Mesendoderm (in vitro differentiated cells): ENCODE measurements around the gene RNF130.
A peak's percentile ranks its signal among the peaks of the same experiment; 100 is the strongest.

ENCODE experiments used
- DNase-seq: peaks from one replicate; pipeline ENCODE4 v3.0.0; 2013
- H2AK5ac ChIP-seq: 2 replicates; pipeline ENCODE4 v1.6.1; 2013; ENCODE audit warnings: low read length, inconsistent platforms
- H2BK120ac ChIP-seq: 2 replicates; pipeline ENCODE4 v1.6.1; 2013; ENCODE audit warnings: low read depth, mild to moderate bottlenecking, low read length, moderate library complexity, mixed read lengths
- H2BK15ac ChIP-seq: replicated peaks from 2 replicates; pipeline ENCODE4 v1.6.1; 2013; ENCODE audit warnings: low read depth, mild to moderate bottlenecking, moderate library complexity
- H2BK5ac ChIP-seq: 2 replicates; pipeline ENCODE4 v1.6.1; 2013; ENCODE audit warnings: low read length, inconsistent platforms
- H3K18ac ChIP-seq: 2 replicates; pipeline ENCODE4 v1.6.1; 2013; ENCODE audit warnings: mild to moderate bottlenecking, low read length, mixed read lengths
- H3K23ac ChIP-seq: one replicate; pipeline ENCODE4 v1.6.1; 2013; ENCODE audit warnings: low read length
- H3K27ac ChIP-seq: 2 replicates; pipeline ENCODE4 v1.5.1; 2013; ENCODE audit warnings: low read depth, mild to moderate bottlenecking, inconsistent platforms, low read length, moderate library complexity
- H3K27me3 ChIP-seq: 2 replicates; pipeline ENCODE4 v1.6.1; 2013; ENCODE audit warnings: low read length, control low read depth, mild to moderate bottlenecking, inconsistent platforms; ENCODE audit not compliant: insufficient read depth, poor library complexity
- H3K36me3 ChIP-seq: 2 replicates; pipeline ENCODE4 v1.6.1; 2013; ENCODE audit warnings: low read length, inconsistent platforms; ENCODE audit not compliant: control insufficient read depth, insufficient read depth
- H3K4ac ChIP-seq: one replicate; pipeline ENCODE4 v1.6.1; 2013; ENCODE audit warnings: low read depth, mild to moderate bottlenecking, low read length, moderate library complexity
- H3K4me1 ChIP-seq: 2 replicates; pipeline ENCODE4 v1.6.1; 2013; ENCODE audit warnings: low read depth, low read length, inconsistent platforms; ENCODE audit not compliant: control insufficient read depth
- H3K4me2 ChIP-seq: 2 replicates; pipeline ENCODE4 v1.6.1; 2013; ENCODE audit warnings: low read length
- H3K4me3 ChIP-seq: 2 replicates; pipeline ENCODE4 v1.5.1; 2013; ENCODE audit warnings: mild to moderate bottlenecking, low read length
- H3K56ac ChIP-seq: one replicate; pipeline ENCODE4 v1.6.1; 2013; ENCODE audit warnings: low read length
- H3K79me1 ChIP-seq: 2 replicates; pipeline ENCODE4 v1.6.1; 2013; ENCODE audit warnings: low read length, inconsistent platforms
- H3K79me2 ChIP-seq: 2 replicates; pipeline ENCODE4 v1.6.1; 2013; ENCODE audit warnings: mild to moderate bottlenecking, low read length; ENCODE audit not compliant: control insufficient read depth, insufficient read depth
- H3K9ac ChIP-seq: 2 replicates; pipeline ENCODE4 v1.6.1; 2013; ENCODE audit warnings: low read length, inconsistent platforms
- H4K5ac ChIP-seq: one replicate; pipeline ENCODE4 v1.6.1; 2013; ENCODE audit warnings: low read length
- H4K8ac ChIP-seq: one replicate; pipeline ENCODE4 v1.6.1; 2013; ENCODE audit warnings: low read depth, mild to moderate bottlenecking, control low read depth, low read length, moderate library complexity
- WGBS: extraction: QIAGEN DNeasy Blood & Tissue Kit; methylation state at CpG from one replicate; pipeline ENCODE4 v1.1.7; 2013; ENCODE audit warnings: low lambda C conversion rate, missing lambda C conversion rate; ENCODE audit not compliant: insufficient coverage; ENCODE audit errors: extremely low coverage; 5-methylcytosine and 5-hydroxymethylcytosine counted together

RNF130 gene

DNA sequence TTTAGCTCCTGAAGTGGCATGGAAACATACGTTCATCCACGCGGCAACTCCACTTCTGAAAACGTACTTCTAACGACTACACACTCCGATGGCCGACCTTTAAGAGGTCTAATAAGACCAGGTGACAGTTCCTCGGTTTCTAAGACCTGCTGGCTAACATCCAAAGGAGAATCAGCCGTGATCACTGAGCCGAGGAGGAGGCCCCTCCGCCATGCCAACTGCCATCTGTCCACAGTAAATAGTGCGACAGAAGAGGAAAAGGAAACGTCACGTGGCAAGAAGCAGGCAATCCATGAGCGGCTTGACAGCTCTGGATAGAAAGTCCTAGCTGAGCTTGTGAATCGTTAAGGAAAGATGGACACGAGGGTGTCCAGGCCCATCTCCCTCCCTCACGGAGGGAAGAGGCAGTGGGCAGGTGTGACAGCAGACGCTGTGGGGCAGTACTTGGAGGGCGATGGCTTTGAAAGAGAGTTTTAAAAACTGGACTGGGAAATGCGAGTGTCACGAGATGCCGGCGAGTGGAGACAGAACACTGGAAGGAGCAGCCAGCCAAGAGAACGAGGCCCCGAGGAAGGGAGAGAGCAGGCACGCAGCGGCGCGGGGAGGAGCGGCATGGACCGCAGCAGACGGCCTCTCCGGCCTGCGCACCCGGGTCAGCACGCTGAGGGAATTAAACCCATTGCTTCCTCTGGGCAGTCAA, 97.2 kb downstream of the RNF130 start:
- Histone ChIP-seq H2BK15ac (no peak overlapping the region), H3K27me3 (no peaks in the 10 kb centered on the region), H3K56ac (no peak overlapping the region), H3K9ac (no peak overlapping the region), H3K4me1 (no peaks in the 10 kb centered on the region), H4K5ac (no peak overlapping the region), H3K36me3 (no peaks in the 10 kb centered on the region), H3K79me1 (no peaks in the 10 kb centered on the region), H2BK5ac (no peak overlapping the region), H3K27ac (no peak overlapping the region), H2BK120ac (no peak overlapping the region), H3K79me2 (no peaks in the 10 kb centered on the region), H3K18ac (no peak overlapping the region), H2AK5ac (no peak overlapping the region), H3K4me2 (no peak overlapping the region), H3K4me3 (no peak overlapping the region), H3K23ac (no peak overlapping the region), H3K4ac (no peak overlapping the region), H4K8ac (no peak overlapping the region)
- DNase-seq: no peak
- WGBS: no CpG with 5 or more reads among the region's 37 CpGs

GRCh38 chr5:179973391-179973790, 98.2 kb downstream of the RNF130 start:
- Histone ChIP-seq H2AK5ac (no peak overlapping the region), H2BK5ac (no peak overlapping the region), H2BK120ac (no peak overlapping the region), H4K8ac (no peak overlapping the region), H3K9ac (no peak overlapping the region), H2BK15ac (no peak overlapping the region), H3K23ac (no peak overlapping the region), H3K27me3 (no peaks in the 10 kb centered on the region), H3K18ac (no peak overlapping the region), H3K27ac (no peak overlapping the region), H3K36me3 (no peaks in the 10 kb centered on the region), H3K4me2 (no peak overlapping the region), H3K56ac (no peak overlapping the region), H3K79me1 (no peaks in the 10 kb centered on the region), H3K4me1 (no peaks in the 10 kb centered on the region), H3K4ac (no peak overlapping the region), H3K79me2 (no peaks in the 10 kb centered on the region), H4K5ac (no peak overlapping the region), H3K4me3 (no peak overlapping the region)
- no CpG with 5 or more reads among the region's 11 CpGs for WGBS
- DNase-seq: no peak

DNA sequence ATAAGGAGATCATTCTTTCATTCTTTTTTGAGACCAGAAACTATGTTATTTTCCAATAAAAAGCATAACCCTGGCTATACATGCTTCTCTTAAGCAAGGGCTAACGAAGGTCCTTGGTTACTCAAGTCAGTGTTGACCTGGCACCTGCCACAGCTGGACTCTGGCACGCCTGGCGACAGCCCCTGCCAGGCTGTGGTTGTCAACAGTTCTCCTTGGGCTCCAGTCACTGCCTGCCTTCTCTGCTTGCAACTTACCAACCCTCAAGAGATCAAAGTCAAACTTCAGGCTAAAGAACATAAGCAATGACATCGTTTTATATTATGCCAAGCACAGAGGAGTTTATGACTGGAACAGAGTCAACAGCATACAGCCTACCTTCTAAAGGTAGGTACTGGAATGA, 102.4 kb downstream of the RNF130 start:
- Histone ChIP-seq H2AK5ac (no peak overlapping the region), H4K5ac (no peak overlapping the region), H3K79me1 (no peaks in the 10 kb centered on the region), H3K4ac (no peak overlapping the region), H3K27me3 (no peaks in the 10 kb centered on the region), H3K79me2 (no peaks in the 10 kb centered on the region), H2BK5ac (no peak overlapping the region), H3K23ac (no peak overlapping the region), H3K4me1 (no peaks in the 10 kb centered on the region), H4K8ac (no peak overlapping the region), H3K4me3 (no peak overlapping the region), H3K56ac (no peak overlapping the region), H3K18ac (no peak overlapping the region), H2BK15ac (no peak overlapping the region), H3K4me2 (no peak overlapping the region), H3K36me3 (peaks cover 2% of the 10 kb centered on the region), H3K9ac (no peak overlapping the region), H3K27ac (no peak overlapping the region), H2BK120ac (no peak overlapping the region)
- WGBS: no CpG with 5 or more reads among the region's 4 CpGs
- no peak for DNase-seq

DNA sequence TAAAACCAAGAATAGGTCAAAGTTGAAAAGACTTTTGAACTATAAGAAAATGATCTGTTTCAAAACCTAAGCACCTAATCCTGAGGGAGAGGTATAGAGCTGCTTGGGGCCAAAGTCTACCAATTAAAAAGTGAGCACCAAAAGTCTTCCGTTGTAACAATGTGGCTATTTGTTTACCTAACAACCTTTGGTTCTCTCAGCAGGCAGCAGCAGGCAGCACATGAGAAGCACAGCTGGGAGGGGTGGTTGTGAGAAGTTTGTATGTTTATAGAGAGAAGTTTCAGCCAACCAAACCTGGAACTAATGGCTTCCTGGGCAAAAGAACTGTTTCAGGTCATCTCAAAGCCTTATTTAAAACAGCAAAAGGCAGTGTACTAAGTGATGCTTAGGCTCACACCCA, 104.1 kb downstream of the RNF130 start:
- H2BK5ac ChIP-seq: no peak overlapping the region
- H4K5ac ChIP-seq: no peak overlapping the region
- no peak overlapping the region for H3K18ac ChIP-seq
- H2BK120ac ChIP-seq: no peak overlapping the region
- no peak overlapping the region for H3K23ac ChIP-seq
- no peak overlapping the region for H2BK15ac ChIP-seq
- H3K79me1 ChIP-seq: no peaks in the 10 kb centered on the region
- no CpG with 5 or more reads among the region's 1 CpG for WGBS
- no peaks in the 10 kb centered on the region for H3K4me1 ChIP-seq
- H4K8ac ChIP-seq: no peak overlapping the region
- H3K4me2 ChIP-seq: no peak overlapping the region
- H3K4me3 ChIP-seq: no peak overlapping the region
- H3K56ac ChIP-seq: no peak overlapping the region
- no peaks in the 10 kb centered on the region for H3K27me3 ChIP-seq
- H3K27ac ChIP-seq: no peak overlapping the region
- H3K79me2 ChIP-seq: no peaks in the 10 kb centered on the region
- H3K4ac ChIP-seq: no peak overlapping the region
- H2AK5ac ChIP-seq: no peak overlapping the region
- H3K9ac ChIP-seq: no peak overlapping the region
- DNase-seq: peak; percentile 53
- peaks cover 2% of the 10 kb centered on the region for H3K36me3 ChIP-seq

DNA sequence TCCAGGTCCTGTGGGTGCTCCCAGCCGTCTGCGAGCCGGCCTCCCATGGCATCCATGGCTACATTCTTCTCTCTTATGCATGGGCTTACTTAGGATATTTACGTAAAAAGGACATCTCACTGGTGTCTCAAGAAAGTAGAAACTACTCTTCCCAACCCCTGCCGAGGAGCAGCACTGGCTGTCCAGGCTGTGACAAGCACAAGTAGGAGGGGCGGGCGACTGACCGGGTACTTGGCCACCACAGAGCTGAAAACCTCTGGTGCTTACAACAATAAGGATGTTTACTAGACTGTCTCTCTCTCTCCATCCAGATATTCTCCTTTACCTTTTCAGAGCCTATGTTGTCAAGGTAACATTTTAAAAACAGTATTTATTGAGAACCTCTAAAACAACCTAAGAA, 107.5 kb downstream of the RNF130 start:
- Histone ChIP-seq H4K5ac (no peak overlapping the region), H2BK120ac (no peak overlapping the region), H2BK5ac (no peak overlapping the region), H3K4ac (no peak overlapping the region), H3K23ac (no peak overlapping the region), H4K8ac (no peak overlapping the region), H3K79me2 (no peaks in the 10 kb centered on the region), H3K9ac (no peak overlapping the region), H3K79me1 (no peaks in the 10 kb centered on the region), H3K27me3 (no peaks in the 10 kb centered on the region), H3K4me2 (no peak overlapping the region), H3K18ac (no peak overlapping the region), H3K4me3 (no peak overlapping the region), H3K4me1 (no peaks in the 10 kb centered on the region), H2AK5ac (no peak overlapping the region), H2BK15ac (no peak overlapping the region), H3K27ac (no peak overlapping the region), H3K56ac (no peak overlapping the region), H3K36me3 (peaks cover 2% of the 10 kb centered on the region)
- no CpG with 5 or more reads among the region's 8 CpGs for WGBS
- DNase-seq: no peak

DNA sequence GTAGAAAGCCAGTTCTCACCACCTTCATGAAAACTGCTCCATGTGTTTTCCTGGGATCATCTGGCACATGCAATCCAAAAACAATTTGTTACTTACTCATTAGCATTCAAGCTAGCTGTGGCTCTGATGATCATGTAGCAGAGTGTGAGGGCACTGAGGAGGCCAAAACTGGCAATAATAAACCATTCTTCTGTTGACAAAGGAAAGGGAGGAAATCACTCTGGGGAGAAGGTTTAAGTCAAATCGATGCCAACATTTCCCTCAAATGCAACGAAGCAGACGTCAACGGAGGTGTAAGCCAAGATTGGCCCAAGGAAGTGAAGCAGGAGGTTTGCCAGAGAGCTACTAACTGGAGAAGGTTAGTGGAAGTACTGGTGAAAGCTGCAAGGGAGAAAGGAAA, 108.2 kb downstream of the RNF130 start:
- Histone ChIP-seq H4K8ac (no peak overlapping the region), H3K4me2 (no peak overlapping the region), H3K56ac (no peak overlapping the region), H2BK15ac (no peak overlapping the region), H3K4me1 (no peaks in the 10 kb centered on the region), H2AK5ac (no peak overlapping the region), H4K5ac (no peak overlapping the region), H3K27me3 (no peaks in the 10 kb centered on the region), H3K36me3 (peaks cover 2% of the 10 kb centered on the region), H3K27ac (no peak overlapping the region), H3K23ac (no peak overlapping the region), H3K9ac (no peak overlapping the region), H2BK120ac (no peak overlapping the region), H3K4ac (no peak overlapping the region), H3K4me3 (no peak overlapping the region), H3K79me2 (no peaks in the 10 kb centered on the region), H3K18ac (no peak overlapping the region), H3K79me1 (no peaks in the 10 kb centered on the region), H2BK5ac (no peak overlapping the region)
- DNase-seq: no peak
- WGBS: no CpG with 5 or more reads among the region's 4 CpGs
